H1 (cell line): ENCODE results near the gene ITPKA. TPM values are rescaled to one million over a fixed set of nuclear protein-coding genes. Genes with fewer than 3 reads are reported as not detected.

Experiments used
- CBX5 ChIP-seq: fragments of 300-800, 300-1000 bp; sonication (generic); IDR thresholded peaks from 2 replicates; pipeline ENCODE4 v1.7.1; 2016; ENCODE audit warnings: antibody characterized with exemption, low read length, low read depth
- CEBPB ChIP-seq: IDR thresholded peaks from 2 replicates; pipeline ENCODE4 v1.6.1; 2012; ENCODE audit warnings: low read depth, low read length
- JUN ChIP-seq: IDR thresholded peaks from 2 replicates; pipeline ENCODE4 v1.6.1; 2011; ENCODE audit warnings: low read depth, mild to moderate bottlenecking, improper control_type of control experiment, low read length
- NANOG ChIP-seq: IDR thresholded peaks from 2 replicates; pipeline ENCODE4 v1.6.1; 2011; ENCODE audit warnings: low read length, low read depth, mild to moderate bottlenecking, inconsistent platforms; ENCODE audit not compliant: insufficient read depth, poor library complexity, severe bottlenecking
- TBP ChIP-seq: IDR thresholded peaks from 2 replicates; pipeline ENCODE4 v1.6.1; 2011; ENCODE audit warnings: low read depth, low read length, improper control_type of control experiment
- polyA plus RNA-seq, 7 experiments: library from polyadenylated mRNA; depleted of rRNA in 3 of 7; stranded (reverse) in 5 of 7; unstranded in 2 of 7; fragments of >200 nt in 5 of 7; fragments of 200-250 nt in 2 of 7; gene quantifications; 1 replicate in 5 of 7; 2 replicates in 1 of 7; 4 replicates in 1 of 7; pipeline versions ENCODE4 v1.2.1 to v1.2.3, GENCODE V29; 2011 to 2013; ENCODE audit warnings: missing spikeins in 2 of 7, mixed read lengths in 2 of 7
- total RNA-seq: library from RNA; stranded (reverse); fragmentation: NEBNext Ultra II Directional; extraction: Animal tissue kit (Norgen Biotek cat#: 25700); gene quantifications from 2 replicates; pipeline ENCODE4 v1.2.1, GENCODE V29; 2021

Gene ITPKA
- total and polyA plus RNA-seq, 2 of the 8 experiments (the other 6 are each of a cell fraction or from before 2014, with no cell fraction given): 0.39 to 0.99 TPM

DNA sequence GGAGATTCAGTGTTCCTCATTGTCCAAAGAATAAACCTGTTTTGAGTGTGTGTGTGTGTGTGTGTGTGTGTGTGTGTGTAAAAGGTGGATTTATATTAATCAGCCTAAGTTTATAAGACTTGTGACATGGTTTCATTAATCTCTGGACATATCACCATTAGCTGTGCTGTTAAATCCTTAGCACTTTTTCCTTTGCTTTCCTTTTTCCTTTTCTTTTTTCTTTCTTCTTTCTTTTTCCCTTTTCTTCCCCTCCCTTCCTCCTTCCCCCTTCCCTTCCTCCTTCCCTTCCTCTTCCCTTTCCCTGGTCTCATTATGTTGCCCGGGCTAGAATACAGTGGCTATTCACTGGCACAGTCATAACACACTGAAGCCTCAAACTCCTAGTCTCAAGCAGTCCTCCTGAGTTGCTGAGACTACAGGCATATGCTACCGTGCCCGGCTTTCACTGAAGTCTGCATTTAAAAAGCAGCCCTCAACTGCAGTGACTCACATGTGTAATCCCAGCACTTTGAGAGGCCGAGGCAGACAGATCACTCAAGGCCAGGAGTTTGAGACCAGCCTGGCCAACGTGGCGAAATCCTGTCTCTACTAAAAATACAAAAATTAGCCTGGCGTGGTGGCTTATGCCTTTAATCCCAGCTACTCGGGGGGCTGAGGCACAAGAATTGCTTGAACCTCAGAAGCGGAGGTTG lies 28.6 kb upstream of the ITPKA start (continued):
- TF ChIP-seq JUN: no peak
- no peak for TF ChIP-seq NANOG
- TF ChIP-seq CBX5: no peak
- no peak for TF ChIP-seq TBP
- TF ChIP-seq CEBPB: no peak
